Upper lobe of left lung (tissue), 4 donors: ENCODE measurements around the gene PTGDR.

Source experiments
- CTCF ChIP-seq, 6 experiments: fragments of 450-650 bp in 4 of 6; fragments of 200-600 bp in 2 of 6; sonication (generic) in 2 of 6; IDR thresholded peaks; one replicate each; pipeline ENCODE4 v1.5.1; 2016 to 2019; ENCODE audit warnings: antibody characterized with exemption in 6 of 6
- EP300 ChIP-seq, 4 donors: sonication (generic); formaldehyde crosslinking; IDR thresholded peaks; one replicate each; pipeline ENCODE4 v1.5.1; 2017; ENCODE audit warnings: antibody characterized with exemption in 4 of 4, control low read depth in 2 of 4
- POLR2A ChIP-seq, 4 donors: fragments of 450-650 bp; IDR thresholded peaks; one replicate each; pipeline ENCODE4 v1.5.1; 2016 to 2017; ENCODE audit warnings: antibody characterized with exemption in 4 of 4, mild to moderate bottlenecking in 2 of 4
- POLR2AphosphoS5 ChIP-seq, 2 donors: sonication (generic); formaldehyde crosslinking; IDR thresholded peaks; one replicate each; pipeline ENCODE4 v1.5.1; 2017; ENCODE audit warnings: antibody characterized with exemption in 2 of 2

GRCh38 chr14:52318826-52319645 lies 51.5 kb downstream of the PTGDR start:
- TF ChIP-seq CTCF (IDR thresholded peaks at IDR 0.05) (no peak), EP300 (IDR thresholded peaks at IDR 0.05) (no peak), POLR2AphosphoS5 (IDR thresholded peaks at IDR 0.05) (no peak), POLR2A (IDR thresholded peaks at IDR 0.05) (no peak)
